ENCODE data around the gene MCC.

Gene MCC

DNA sequence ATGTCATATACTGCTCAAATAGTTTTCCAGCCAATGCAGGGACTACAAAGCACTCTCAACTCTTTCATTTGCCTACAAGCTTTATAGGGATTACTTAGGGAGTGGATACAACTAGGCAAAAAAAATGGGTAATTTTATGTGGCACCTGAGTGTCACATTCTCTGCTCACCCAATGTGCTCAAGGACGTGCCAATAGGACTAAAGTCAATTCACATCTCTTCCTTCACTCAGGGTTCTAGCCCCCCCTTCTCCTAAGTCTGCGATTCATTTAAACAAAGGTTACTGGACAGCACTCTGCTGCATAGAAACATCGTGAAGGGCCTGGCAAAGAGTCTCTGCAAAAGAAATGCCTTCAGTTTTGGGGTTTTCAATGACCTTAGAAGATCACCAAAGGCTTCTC, 195.8 kb downstream of the MCC start:
- DNase-seq (ENCODE audit: low spot score), result no peak
- in situ Hi-C loops (cut with MboI; ENCODE audit: low pct_unique_long_range_greater_than_20kb, low sequenced_read_pairs, unreplicated experiment), result no loop called here
- TF ChIP-seq, protein P1, sequence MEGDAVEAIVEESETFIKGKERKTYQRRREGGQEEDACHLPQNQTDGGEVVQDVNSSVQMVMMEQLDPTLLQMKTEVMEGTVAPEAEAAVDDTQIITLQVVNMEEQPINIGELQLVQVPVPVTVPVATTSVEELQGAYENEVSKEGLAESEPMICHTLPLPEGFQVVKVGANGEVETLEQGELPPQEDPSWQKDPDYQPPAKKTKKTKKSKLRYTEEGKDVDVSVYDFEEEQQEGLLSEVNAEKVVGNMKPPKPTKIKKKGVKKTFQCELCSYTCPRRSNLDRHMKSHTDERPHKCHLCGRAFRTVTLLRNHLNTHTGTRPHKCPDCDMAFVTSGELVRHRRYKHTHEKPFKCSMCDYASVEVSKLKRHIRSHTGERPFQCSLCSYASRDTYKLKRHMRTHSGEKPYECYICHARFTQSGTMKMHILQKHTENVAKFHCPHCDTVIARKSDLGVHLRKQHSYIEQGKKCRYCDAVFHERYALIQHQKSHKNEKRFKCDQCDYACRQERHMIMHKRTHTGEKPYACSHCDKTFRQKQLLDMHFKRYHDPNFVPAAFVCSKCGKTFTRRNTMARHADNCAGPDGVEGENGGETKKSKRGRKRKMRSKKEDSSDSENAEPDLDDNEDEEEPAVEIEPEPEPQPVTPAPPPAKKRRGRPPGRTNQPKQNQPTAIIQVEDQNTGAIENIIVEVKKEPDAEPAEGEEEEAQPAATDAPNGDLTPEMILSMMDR (IDR thresholded peaks at IDR 0.05; ENCODE audit: extremely low read depth, insufficient read depth, missing control alignments), result no peak

DNA sequence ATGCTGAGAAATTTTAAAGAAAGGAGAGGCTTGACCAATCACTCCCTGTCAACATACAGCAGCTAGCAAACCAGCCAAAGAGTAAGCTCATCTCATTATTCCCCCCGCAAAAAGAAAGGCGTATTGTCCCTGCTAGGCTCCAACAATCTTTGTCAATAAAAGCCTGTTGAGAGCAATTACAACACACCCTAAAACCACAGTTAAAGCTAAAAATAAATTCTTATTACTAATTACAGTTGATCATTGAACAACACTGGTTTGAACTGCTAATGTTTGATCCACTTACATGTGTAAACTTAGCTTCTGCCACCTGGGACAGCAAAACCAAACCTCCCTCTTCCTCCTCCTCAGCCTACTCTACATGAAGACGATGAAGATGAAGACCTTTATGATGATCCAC, 204.7 kb downstream of the MCC start:
- no peak for DNase-seq (ENCODE audit: low spot score)
- TF ChIP-seq, protein P1 (IDR thresholded peaks at IDR 0.05; ENCODE audit: extremely low read depth, insufficient read depth, missing control alignments), result no peak
- in situ Hi-C loops (cut with MboI; ENCODE audit: low pct_unique_long_range_greater_than_20kb, low sequenced_read_pairs, unreplicated experiment), result no loop called here

DNA sequence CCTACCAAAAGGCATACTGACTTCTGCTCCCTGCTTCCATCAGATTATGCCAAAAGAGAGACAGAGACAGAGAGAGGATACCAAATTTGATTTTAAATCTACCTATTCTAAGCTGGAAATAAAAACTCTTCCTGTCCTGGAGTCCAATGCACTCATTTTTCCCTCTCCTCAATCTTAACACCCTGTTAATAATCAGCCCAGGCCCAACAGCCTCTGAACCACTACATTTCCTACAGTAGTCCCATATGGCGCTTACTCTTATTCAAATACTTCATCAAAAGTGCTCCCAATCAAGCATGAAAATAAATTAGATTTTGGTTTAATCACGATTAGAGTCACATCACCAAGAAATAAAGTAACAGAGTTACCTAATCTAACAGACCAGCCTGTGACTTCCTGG, 205.8 kb downstream of the MCC start:
- in situ Hi-C loops (cut with MboI; ENCODE audit: low pct_unique_long_range_greater_than_20kb, low sequenced_read_pairs, unreplicated experiment), result no loop called here
- TF ChIP-seq, protein P1 (IDR thresholded peaks at IDR 0.05; ENCODE audit: extremely low read depth, insufficient read depth, missing control alignments), result no peak
- DNase-seq (ENCODE audit: low spot score), result no peak

DNA sequence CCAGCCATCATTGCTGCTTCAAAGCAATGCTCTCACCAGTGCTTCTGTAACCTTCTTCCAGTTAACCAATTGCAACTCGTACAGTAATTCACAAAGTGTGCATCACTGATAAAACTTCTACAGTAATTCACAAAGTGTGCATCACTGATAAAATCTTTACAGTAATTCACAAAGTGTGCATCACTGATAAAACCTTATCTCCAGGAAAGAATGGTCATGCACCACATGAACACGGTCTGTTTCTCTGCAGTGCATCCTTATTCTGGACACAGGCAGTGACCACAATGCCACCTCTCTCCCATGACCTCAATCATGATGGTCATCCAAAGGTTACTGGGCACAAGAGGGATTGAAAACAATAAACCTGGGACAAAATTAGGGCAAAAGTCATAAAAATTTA, 207.1 kb downstream of the MCC start:
- TF ChIP-seq, protein P1 (IDR thresholded peaks at IDR 0.05; ENCODE audit: extremely low read depth, insufficient read depth, missing control alignments), result no peak
- in situ Hi-C loops (cut with MboI; ENCODE audit: low pct_unique_long_range_greater_than_20kb, low sequenced_read_pairs, unreplicated experiment), result no loop called here
- no peak for DNase-seq (ENCODE audit: low spot score)

DNA sequence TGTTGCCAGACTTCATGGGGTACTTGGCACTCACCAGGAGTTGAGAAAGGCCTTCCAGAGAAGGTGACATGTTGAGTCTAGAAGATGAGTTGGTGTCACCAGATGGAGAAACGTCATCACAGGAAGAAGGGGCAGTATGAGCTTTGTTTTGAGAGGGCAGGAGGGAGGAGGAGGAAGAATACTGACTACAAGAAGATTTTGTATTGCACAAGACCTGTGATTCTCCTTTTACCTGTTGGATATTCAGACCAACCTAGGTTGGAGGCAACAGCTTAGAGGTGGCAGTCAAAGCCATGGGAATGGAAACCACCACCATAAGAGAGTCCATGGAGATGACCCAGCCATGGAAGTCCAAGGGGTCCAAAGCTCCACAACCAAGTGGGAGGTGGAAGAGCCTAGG, 207.7 kb downstream of the MCC start:
- in situ Hi-C loops (cut with MboI; ENCODE audit: low pct_unique_long_range_greater_than_20kb, low sequenced_read_pairs, unreplicated experiment), result no loop called here
- TF ChIP-seq, protein P1 (IDR thresholded peaks at IDR 0.05; ENCODE audit: extremely low read depth, insufficient read depth, missing control alignments), result no peak
- DNase-seq (ENCODE audit: low spot score), result no peak

DNA sequence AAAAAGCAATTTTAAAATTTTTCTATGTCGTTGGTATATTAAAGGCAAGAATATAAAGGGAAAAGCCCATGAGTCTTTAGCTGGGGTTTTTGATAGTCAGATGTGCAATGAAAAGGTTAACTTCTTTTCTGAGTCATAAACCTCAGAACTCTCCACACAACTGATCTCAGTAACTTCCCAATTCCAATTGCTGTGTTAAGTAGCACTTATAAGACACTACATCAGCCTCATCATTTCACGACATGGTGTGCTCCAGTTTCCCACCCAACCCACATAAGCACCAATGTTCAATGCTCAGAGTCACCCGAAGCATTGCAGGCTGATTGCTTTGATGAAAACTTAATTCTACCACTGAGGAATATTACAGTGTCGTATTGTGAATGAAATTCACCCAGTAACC, 209.3 kb downstream of the MCC start:
- no peak for DNase-seq (ENCODE audit: low spot score)
- in situ Hi-C loops (cut with MboI; ENCODE audit: low pct_unique_long_range_greater_than_20kb, low sequenced_read_pairs, unreplicated experiment), result no loop called here
- TF ChIP-seq, protein P1 (IDR thresholded peaks at IDR 0.05; ENCODE audit: extremely low read depth, insufficient read depth, missing control alignments), result no peak

DNA sequence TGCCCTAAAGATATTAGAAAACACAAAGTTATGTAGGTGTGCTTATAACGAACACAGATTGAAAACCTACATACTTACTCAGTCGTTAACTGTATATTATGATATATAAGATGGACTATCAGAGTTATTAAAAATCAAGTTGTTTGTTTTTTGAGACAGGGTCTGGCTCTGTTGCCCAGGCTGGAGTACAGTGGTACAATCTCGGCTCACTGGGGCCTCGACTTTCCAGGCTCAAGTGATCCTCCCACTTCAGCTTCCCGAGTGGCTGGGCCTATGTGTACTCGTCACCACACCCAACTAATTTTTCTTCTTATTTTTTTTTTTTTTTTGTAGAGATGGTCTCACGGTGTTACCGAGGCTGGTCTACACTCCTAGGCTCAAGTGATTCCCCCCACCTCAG, 211.8 kb downstream of the MCC start:
- TF ChIP-seq, protein P1 (IDR thresholded peaks at IDR 0.05; ENCODE audit: extremely low read depth, insufficient read depth, missing control alignments), result no peak
- DNase-seq (ENCODE audit: low spot score), result no peak
- in situ Hi-C loops (cut with MboI; ENCODE audit: low pct_unique_long_range_greater_than_20kb, low sequenced_read_pairs, unreplicated experiment), result no loop called here
